Dermis microvascular lymphatic vessel endothelial cell (primary cell): ENCODE results near the gene ATCAY. TPM values are rescaled to one million over a fixed set of nuclear protein-coding genes. Genes with fewer than 3 reads are reported as not detected.

Experiments used
- DNase-seq, 2 donors: peaks; one replicate each; pipeline versions ENCODE4 v3.0.0 to v3.0.0-alpha.2; 2010; ENCODE audit warnings: low read depth in 2 of 2
- total RNA-seq: library from RNA; depleted of rRNA; stranded (reverse); fragments of >200 nt; gene quantifications from 2 replicates; pipeline ENCODE4 v1.2.1, GENCODE V29; 2014

Gene ATCAY, protein sequence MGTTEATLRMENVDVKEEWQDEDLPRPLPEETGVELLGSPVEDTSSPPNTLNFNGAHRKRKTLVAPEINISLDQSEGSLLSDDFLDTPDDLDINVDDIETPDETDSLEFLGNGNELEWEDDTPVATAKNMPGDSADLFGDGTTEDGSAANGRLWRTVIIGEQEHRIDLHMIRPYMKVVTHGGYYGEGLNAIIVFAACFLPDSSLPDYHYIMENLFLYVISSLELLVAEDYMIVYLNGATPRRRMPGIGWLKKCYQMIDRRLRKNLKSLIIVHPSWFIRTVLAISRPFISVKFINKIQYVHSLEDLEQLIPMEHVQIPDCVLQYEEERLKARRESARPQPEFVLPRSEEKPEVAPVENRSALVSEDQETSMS
- total RNA-seq: under 0.01 TPM in 1 of 2 replicates, not detected in the other

DNA sequence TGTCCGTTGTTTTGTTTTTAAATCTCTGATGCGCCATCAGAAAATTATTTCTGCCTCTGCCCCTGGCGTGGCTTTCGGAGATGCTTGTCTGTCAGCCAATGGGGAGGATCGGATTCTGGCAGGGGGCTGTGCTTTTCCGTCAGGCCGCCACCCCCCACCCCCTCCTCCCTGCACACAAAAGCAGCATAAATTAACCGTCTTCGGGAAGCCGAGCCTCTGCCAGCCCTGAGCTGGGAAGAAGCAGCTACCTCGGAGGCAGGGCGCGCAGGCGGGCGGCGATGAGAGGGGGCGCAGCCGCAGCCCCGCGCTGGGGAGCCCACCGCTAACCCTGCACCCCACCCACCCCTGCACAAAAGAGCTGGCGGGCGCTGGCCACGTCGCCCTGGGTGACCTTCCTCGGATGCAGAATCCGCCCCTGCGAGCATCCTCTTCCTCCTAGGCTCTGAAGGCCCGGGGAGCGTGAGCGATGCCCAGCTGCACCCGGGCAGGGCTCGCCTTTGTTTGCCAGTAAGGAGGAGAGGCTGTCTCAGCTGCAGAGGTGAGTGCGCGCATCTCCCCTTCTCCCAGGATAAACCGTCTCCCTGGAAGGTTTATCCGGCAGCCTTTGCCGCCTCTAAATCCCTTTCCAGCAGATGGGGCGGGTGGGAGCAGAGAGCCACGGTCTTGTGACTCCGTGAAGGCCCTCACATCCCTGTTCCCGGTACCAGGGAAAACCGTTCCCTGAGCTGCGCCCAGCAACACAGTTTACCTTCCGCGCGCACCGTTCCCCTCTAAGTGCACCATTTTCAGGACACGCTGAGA, at the start of gene ATCAY:
ATCAY (plus strand) TSS at position 215 of the 801 bp plus-strand sequence. CDS start 5,083 bp downstream, outside the sequence.
- no peak for DNase-seq

DNA sequence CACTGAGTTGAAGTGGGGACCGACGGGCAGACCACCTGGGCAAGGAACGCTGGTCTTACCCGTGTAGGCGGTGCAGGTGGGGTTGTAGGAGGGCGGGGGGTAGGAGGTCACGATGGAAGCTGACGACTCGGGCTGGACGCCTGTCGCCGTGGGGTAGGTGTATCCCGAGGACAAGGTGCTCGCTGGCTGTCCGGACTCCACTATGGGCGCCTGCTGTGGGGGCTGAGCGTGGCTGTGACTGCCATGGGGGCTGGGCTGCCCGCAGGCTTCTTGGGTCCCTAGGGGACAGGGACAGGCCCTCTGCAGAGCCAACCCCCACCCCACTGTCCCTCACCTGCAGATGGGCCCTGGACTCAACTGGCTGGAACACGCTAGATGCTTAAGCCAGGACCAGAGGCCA, 48.9 kb upstream of the ATCAY start:
- no peak for DNase-seq

- DNase-seq: no peak
These were observed 48.5 kb upstream of the ATCAY start for GRCh38 chr19:3832001-3832400.

- no peak for DNase-seq
These were observed 46.7 kb upstream of the ATCAY start for GRCh38 chr19:3833578-3834348.

DNA sequence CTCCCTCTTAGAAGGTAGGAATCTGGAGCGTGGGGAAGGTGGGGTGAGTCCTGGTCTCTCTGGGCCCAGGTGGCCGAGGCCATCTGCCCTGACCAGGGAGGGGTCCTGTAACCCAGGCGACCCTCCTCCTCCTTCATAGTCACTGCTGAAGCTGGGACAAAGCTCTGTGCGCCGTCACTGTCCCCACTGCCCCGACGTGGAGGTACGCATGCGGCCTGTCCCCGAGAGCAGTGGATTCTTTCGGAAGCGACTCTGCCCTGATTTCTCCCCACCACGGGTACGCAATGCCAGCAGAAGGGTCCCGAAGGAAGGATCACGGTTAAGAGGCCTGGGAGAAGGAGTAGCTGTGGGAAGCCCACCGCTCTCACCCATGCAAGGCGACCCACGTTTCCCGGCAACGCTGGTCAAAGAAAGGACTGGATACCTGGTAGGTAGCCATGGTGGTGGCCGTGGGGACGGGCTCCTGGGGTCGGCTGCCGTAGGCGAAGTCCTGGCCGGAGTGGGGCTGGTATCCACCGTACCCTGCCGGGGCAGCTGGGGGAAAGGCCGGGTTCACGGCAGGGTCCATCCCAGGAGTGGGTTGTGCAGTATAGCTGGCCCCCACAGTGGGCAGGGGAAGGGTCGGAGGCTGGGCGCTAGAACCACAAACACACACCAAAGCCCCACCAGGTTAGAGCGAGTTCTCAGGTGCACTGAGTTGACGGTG, 46.0 kb upstream of the ATCAY start:
- DNase-seq: no peak

DNA sequence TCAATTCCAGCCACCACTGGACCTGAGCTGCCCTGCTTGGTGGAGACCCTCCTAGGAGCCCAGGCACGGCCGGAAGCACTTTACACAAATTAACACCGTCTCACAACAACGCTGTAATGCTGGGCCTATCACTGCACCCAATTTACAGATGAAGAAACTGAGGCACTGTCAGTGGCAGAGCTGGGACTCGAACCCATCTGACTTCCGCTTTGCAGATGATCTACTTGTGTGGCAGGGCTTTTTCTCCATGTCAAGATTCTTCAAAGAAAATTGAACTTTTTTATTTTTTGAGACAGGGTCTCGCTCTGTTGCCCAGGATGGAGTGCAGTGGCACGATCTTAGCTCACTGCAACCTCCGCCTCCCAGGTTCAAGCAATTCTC, 45.4 kb upstream of the ATCAY start:
- no peak for DNase-seq

GRCh38 chr19:3836887-3837286, 43.6 kb upstream of the ATCAY start:
- no peak for DNase-seq

DNA sequence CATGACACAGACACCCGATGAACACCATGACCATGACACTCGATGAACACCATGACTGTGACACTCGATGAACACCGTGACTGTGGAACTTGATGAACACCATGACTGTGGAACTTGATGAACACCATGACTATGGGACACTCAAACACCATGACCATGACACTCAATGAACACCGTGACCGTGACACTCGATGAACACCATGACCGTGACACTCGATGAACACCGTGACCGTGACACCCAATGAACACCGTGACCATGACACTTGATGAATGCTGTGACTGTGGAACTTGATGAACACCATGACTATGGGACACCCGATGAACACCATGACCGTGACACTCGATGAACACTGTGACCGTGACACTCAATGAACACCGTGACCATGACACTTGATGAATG, 43.2 kb upstream of the ATCAY start:
- DNase-seq: no peak

- DNase-seq: no peak
These were observed 42.6 kb upstream of the ATCAY start for GRCh38 chr19:3837922-3838321.

GRCh38 chr19:3838661-3839060, 41.8 kb upstream of the ATCAY start:
- no peak for DNase-seq

GRCh38 chr19:3839941-3840340, 40.5 kb upstream of the ATCAY start:
- no peak for DNase-seq

GRCh38 chr19:3840804-3841203, 39.7 kb upstream of the ATCAY start:
- no peak for DNase-seq

- no peak for DNase-seq
These were observed 37.5 kb upstream of the ATCAY start for GRCh38 chr19:3842948-3843347.

GRCh38 chr19:3844596-3844995, 35.9 kb upstream of the ATCAY start:
- DNase-seq: no peak

DNA sequence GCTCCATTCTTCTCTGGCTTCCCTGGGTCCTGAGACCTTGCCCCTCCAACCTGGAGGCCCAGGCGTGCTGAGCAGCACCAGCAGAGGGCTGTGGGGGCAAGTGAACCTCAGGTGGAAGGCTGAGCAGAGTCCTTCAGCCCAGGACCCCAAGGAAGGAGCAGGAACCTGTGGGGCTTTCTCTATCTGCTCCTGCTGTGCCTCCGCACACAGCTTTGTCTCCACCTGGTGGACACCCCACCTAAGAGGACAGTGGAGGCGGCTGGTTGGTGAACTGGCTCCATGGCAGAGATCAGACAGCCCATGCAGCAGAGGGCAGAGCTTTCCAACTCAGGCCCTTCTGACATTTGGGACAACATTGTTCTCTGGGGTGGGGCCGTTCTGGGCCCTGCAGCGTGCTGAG, 31.4 kb upstream of the ATCAY start:
- DNase-seq: peak; percentile 9 to 40

GRCh38 chr19:3849787-3850186, 30.7 kb upstream of the ATCAY start:
- no peak for DNase-seq

DNA sequence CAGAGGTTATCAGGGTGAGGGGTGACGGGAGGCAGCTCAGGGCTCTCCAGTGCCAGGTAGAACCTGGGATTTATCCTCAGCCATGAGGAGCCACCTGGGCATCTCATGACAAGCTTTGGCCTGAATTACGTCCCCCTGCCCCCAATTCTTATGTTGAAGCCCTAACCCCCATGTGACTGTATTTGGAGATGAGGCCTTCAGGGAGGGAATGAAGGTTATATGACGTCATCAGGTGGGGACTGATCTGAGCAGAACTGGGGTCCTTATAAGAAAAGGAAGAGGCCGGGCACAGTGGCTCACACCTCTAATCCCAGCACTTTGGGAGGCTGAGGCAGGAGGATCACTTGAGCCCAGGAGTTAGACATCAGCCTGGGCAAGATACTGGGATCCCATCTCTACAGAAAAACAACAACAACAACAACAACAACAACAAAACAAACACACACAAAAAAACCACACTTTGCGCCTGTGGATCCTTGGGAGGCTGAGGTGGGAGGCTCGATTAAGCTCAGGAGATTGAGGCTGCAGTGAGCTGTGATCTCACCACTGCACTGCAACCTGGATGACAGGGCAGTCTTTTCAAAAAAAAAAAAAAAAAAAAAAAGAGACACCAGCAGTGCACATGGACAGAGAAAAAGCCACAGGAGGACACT, 30.0 kb upstream of the ATCAY start:
- DNase-seq: no peak

GRCh38 chr19:3851254-3852176, 29.0 kb upstream of the ATCAY start:
- DNase-seq: no peak

- no peak for DNase-seq
These were observed 28.3 kb upstream of the ATCAY start for GRCh38 chr19:3852177-3852511.
